HCT116 (cell line): Measurements from ENCODE around the gene GRIN1. TPM values are rescaled to one million over a fixed set of nuclear protein-coding genes. Genes with fewer than 3 reads are reported as not detected.

Experiments
- CBX3 ChIP-seq: IDR thresholded peaks from 2 replicates; pipeline ENCODE4 v1.6.1; 2012; ENCODE audit warnings: low read depth
- EZH2 ChIP-seq: fragments of 200-600 bp; sonication (generic); IDR thresholded peaks from 2 replicates; pipeline ENCODE4 v1.6.1; 2017; ENCODE audit warnings: antibody characterized with exemption, mixed run types
- EZH2phosphoT487 ChIP-seq: fragments of 200-600 bp; IDR thresholded peaks from 2 replicates; pipeline ENCODE4 v1.6.1; 2018; ENCODE audit warnings: antibody characterized with exemption, borderline replicate concordance
- RAD21 ChIP-seq: IDR thresholded peaks from 2 replicates; pipeline ENCODE4 v1.6.1; 2012; ENCODE audit warnings: low read depth, mild to moderate bottlenecking
- SRF ChIP-seq: IDR thresholded peaks from 2 replicates; pipeline ENCODE4 v1.6.1; 2012; ENCODE audit warnings: low read depth
- YY1 ChIP-seq: IDR thresholded peaks from 2 replicates; pipeline ENCODE4 v1.6.1; 2011; ENCODE audit warnings: low read length, low read depth, moderate library complexity, mild to moderate bottlenecking; ENCODE audit not compliant: insufficient replicate concordance; ENCODE audit errors: extremely low read depth
- ZNF274 ChIP-seq: fragments of 200-500 bp; sonication (Bioruptor generic); IDR thresholded peaks from 2 replicates; pipeline ENCODE4 v1.6.1; 2014; ENCODE audit warnings: mild to moderate bottlenecking, low read depth, low read length, inconsistent platforms
- total RNA-seq: library from RNA; stranded (reverse); gene quantifications from one replicate; pipeline ENCODE4 v1.2.1, GENCODE V29; 2021; ENCODE audit not compliant: unreplicated experiment
- TF ChIP-seq, protein P1 (sequence below), 3 experiments: fragments of 200-600 bp in 1 of 3; sonication (generic) in 1 of 3; IDR thresholded peaks in 2 of 3; conservative IDR thresholded peaks in 1 of 3; 2 replicates each; pipeline ENCODE4 v1.5.1; 2012 to 2017; ENCODE audit warnings: low read depth in 2 of 3, low read length in 2 of 3, antibody characterized with exemption in 1 of 3, borderline replicate concordance in 1 of 3, control low read depth in 1 of 3, mild to moderate bottlenecking in 1 of 3, mixed read lengths in 1 of 3, mixed run types in 1 of 3, moderate library complexity in 1 of 3; ENCODE audit not compliant: insufficient read depth in 1 of 3
- TF ChIP-seq, protein P2 (sequence below): IDR thresholded peaks from 2 replicates; pipeline ENCODE4 v1.6.1; 2011; ENCODE audit warnings: mild to moderate bottlenecking, low read length, moderate library complexity; ENCODE audit not compliant: insufficient replicate concordance; ENCODE audit errors: extremely low read depth

Gene GRIN1
- total RNA-seq, 1 experiment from 2014 or later, result 23.1 TPM

GRCh38 chr9:137200311-137201204, 61.6 kb downstream of the GRIN1 start, which contains the start of gene TPRN (continued):
- TF ChIP-seq, protein P1, sequence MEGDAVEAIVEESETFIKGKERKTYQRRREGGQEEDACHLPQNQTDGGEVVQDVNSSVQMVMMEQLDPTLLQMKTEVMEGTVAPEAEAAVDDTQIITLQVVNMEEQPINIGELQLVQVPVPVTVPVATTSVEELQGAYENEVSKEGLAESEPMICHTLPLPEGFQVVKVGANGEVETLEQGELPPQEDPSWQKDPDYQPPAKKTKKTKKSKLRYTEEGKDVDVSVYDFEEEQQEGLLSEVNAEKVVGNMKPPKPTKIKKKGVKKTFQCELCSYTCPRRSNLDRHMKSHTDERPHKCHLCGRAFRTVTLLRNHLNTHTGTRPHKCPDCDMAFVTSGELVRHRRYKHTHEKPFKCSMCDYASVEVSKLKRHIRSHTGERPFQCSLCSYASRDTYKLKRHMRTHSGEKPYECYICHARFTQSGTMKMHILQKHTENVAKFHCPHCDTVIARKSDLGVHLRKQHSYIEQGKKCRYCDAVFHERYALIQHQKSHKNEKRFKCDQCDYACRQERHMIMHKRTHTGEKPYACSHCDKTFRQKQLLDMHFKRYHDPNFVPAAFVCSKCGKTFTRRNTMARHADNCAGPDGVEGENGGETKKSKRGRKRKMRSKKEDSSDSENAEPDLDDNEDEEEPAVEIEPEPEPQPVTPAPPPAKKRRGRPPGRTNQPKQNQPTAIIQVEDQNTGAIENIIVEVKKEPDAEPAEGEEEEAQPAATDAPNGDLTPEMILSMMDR (IDR thresholded peaks at IDR 0.05 in 2 of 3, conservative IDR thresholded peaks at IDR 0.05 in 1 of 3; ENCODE audit: borderline replicate concordance in 1 of 3, insufficient read depth in 1 of 3, low read depth in 2 of 3, low read length in 2 of 3), result no peak
- TF ChIP-seq CBX3 (no peak), EZH2 (no peak), RAD21 (no peak), SRF (no peak), ZNF274 (no peak), EZH2phosphoT487 (no peak), YY1 (peak; percentile 88)
- TF ChIP-seq, protein P2, sequence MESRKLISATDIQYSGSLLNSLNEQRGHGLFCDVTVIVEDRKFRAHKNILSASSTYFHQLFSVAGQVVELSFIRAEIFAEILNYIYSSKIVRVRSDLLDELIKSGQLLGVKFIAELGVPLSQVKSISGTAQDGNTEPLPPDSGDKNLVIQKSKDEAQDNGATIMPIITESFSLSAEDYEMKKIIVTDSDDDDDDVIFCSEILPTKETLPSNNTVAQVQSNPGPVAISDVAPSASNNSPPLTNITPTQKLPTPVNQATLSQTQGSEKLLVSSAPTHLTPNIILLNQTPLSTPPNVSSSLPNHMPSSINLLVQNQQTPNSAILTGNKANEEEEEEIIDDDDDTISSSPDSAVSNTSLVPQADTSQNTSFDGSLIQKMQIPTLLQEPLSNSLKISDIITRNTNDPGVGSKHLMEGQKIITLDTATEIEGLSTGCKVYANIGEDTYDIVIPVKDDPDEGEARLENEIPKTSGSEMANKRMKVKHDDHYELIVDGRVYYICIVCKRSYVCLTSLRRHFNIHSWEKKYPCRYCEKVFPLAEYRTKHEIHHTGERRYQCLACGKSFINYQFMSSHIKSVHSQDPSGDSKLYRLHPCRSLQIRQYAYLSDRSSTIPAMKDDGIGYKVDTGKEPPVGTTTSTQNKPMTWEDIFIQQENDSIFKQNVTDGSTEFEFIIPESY, result no peak
